Muscle of arm (tissue), 12 donors: ENCODE measurements around the gene LRRC49. TPM values are rescaled to one million over a fixed set of nuclear protein-coding genes. Genes with fewer than 3 reads are reported as not detected.
"Not testable (repeated sequence)": the region's sequence is repeated elsewhere in the genome, so short reads cannot be mapped to it uniquely, and the experiment has no call there.

ENCODE experiments used
- DNase-seq: peaks from one replicate; pipeline ENCODE4 v3.0.0-alpha.2; 2013
- polyA plus RNA-seq, 12 donors: library from polyadenylated mRNA; unstranded; fragments of 120-200 nt; gene quantifications; one replicate each; pipeline ENCODE4 v1.2.1, GENCODE V29; 2013; ENCODE audit not compliant: insufficient read length in 12 of 12

LRRC49 gene
- polyA plus RNA-seq, 12 donors, result 4.9 to 10.5 (median 7.0) TPM; not detected in 2

DNA sequence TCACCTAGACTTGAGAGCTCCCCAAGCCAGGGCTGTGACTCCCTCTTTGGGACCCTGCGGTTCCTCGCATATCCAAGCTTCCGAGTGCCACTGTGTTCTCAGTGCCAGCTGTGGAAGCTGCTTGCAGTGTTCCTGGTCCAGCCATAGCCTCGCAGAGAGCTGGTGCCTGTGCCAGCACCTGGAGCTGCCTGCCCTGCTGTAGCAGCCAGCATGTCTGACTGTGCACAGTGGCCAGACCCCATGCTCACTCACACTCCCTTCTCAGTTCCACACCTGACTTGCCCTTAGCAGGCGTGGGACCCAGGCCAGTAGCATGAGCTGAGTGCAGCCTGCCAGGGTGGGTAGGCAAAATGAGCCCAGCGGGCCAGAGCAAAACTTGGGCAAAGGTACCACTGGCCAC, 25.3 kb downstream of the LRRC49 start:
- no peak for DNase-seq

DNA sequence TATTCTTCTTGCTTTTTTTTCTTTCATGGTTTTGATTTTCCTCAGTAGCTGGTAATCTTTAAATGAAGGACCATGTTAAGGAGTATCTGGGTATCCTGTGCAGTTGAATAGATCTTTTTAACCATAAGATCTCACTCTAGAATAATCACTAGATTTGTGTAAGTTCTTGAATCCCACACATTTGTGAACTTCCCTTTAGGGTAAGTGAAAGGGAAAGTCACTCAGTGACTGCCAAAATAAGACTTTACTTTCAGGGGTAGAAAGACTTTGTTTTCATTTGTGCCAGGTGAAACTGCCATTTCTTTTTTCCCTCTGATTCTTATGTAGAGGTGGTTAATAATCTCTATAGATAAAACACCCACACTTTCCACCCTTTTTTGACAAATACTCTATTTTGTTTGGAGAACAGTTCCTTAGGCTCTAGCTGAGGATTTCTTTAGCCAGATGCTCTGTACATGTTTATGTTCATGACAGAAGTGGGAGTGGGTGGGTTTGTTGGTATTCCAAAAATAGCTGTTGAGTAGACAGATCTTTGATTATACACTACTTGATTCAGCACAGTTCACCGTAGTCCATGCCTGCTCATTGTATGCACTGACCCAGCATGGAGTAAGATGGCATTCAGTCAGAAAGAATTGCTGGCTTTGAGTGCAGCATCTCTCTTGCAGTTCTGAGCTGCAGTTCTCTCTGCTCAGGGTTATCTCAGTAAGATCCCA, 28.5 kb downstream of the LRRC49 start:
- DNase-seq, result no peak

DNA sequence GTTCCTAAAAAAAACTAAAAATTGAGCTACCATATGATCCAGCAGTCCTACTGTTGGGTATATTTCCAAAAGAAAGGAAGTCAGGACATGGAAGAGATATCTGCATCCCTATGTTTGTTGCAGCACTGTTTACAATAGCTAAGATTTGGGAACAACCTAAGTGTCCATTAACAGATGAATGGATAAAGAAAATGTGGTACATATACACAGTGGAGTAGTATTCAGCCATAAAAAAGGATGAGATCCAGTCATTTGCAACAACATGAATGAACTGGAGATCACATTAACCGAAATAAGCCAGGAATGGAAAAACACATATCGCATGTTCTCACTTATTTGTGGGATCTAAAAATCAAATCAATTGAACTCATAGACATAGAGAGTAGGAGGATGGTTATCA, 29.5 kb downstream of the LRRC49 start:
- no peak for DNase-seq

DNA sequence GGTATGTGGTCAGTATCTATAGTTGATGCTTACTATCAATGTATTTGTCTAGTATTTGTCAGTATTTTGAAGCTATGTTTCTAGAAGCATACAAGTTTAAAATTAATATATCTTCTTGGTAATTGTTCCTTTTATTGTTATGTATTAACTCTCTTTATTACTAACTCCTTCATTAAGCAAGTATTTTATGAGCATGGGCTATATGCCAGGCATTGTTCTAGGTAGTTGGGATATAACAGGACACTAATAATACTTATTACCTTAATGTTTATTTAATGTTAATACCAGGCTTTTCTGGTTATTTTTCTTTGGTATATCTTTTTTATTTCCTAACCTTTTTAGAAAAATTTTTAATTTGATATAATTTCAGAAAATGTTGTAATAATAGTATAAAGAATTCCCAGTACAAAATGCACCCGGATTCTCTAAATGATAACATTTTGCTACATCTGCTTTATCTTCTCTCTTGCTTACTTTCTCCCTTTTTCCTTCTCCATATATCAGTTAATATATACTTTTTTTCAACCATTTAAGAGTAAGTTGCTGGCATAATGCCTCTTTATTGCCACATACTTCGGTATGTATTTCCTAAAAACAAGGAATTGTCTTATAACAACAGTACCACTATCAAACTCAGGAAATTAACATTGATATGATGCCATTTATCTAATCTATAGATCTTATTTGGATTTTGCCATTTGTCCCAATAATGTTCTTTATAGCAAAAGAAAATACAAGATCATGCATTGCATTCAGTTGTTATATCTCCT, 30.9 kb downstream of the LRRC49 start:
- DNase-seq, result no peak

DNA sequence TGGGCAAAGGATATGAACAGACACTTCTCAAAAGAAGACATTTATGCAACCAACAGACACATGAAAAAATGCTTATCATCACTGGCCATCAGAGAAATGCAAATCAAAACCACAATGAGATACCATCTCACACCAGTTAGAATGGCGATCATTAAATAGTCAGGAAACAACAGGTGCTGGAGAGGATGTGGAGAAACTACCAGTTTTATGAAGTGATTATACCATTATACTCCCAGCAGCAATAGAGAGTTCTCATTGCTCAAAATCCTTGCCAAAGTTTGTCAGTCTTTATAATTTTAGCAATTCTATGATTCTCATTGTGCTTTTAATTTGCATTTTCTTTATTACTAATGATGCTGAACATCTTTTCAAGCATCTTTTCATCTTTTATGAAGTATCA, 34.3 kb downstream of the LRRC49 start:
- not testable (repeated sequence) for DNase-seq

DNA sequence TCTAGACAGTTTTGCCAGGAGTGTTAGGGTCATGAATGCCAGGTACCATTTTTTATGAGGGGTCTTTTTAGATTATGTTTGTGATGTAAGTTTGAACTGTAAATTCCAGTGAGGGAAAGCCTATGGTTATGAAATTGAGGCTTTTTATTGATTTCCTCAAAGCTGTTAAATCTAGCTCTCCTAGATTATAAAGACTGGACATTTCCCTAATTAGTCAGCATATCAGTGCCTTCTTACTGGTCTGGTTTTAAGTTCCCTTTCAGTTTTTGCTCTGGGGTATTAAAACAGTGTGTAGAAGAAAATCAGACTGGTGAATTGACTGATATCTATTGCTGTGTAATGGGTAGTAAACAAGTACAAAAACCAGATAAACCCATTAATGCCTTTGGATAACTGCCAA, 39.2 kb downstream of the LRRC49 start:
- no peak for DNase-seq

DNA sequence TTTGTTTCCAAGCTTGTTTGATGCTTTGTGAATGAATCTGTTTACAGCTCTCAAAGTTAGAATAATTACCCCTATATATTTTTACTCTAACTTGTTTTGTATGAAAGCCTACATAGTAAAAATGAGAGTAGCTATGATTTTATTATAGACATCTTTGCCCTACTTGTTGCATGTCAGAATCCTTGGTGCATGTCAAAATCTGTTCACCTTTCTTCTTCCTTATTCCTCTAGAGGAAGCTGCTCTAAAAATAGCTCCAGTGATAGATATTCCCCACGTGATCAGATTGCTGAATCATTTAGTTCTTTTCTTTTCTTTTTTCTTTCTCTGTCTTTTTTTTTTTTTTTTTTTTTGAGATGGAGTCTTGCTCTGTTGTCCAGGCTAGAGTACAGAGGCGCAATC, 39.8 kb downstream of the LRRC49 start:
- no peak for DNase-seq

DNA sequence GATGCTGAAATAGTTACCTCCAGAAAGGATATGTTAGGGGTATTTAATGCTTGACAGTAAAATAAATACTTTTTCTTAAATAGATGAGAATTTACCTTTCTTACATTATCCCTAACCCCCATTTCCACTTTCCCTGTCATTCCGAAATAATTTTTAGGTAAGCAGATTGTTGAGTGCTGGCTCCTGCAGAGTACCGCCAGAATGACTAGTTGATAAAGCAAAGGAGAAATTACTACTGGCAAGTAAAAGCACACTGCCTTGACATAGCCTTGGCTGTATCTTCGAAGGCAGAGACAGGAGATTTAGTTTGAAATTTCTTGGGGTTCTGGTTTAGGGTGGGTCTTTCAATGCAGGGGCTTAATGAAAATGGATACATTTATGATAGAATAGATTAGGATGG, 40.8 kb downstream of the LRRC49 start:
- no peak for DNase-seq

DNA sequence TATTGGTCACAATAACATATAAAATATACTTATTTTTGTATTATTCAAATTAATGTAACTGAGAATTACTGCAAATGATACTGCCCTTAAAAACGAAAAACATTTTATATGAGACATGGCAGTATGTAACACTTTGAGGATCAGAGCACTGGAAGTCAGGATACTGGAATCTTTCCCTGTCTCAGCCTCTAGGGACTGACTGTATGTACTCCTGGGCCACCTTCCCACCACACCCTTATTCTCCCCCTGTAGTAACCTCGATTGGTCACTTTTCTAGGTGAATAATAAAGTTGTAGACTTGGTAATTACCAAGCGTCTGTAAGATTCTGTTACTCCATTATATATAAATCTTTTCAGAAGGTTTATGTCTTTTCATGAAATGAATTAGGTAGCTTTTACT, 43.0 kb downstream of the LRRC49 start:
- no peak for DNase-seq

DNA sequence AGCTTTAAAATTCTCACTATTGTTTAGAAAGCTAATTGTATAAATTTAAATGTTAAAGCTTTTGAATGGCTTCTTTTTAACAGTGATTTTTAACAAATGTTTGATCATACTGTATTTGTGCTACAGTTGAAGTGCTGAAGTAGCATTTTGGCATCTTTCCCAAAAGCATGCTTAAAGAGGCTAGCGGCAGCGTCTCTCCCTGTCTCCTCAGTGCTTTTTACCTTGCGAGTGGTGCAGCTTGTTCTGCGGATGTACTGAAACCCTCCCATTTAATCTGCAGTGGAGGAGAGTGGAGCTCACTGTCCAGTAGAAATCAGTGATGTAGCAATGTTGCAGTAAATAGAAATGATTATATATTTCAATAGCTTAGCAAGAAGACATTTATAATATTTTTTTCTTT, 43.7 kb downstream of the LRRC49 start:
- DNase-seq, result peak; percentile 17

DNA sequence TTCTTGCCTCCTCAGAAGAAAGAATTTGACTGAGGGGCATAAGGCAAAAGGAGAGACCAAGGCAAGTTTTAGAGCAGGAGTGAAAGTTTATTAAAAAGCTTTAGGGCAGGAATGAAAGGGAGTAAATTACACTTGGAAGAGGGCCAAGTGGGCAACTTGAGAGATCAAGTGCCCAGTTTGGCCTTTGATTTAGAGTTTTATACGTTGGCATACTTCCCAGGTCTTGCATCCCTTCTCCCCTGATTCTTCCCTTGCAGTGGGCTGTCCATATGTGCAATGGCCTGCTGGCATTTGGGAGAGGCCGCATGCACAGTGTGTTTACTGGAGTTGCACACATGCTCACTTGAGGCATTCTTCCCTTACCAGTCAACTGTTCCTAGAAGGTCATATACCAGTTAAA, 50.7 kb downstream of the LRRC49 start:
- DNase-seq, result not testable (repeated sequence)

DNA sequence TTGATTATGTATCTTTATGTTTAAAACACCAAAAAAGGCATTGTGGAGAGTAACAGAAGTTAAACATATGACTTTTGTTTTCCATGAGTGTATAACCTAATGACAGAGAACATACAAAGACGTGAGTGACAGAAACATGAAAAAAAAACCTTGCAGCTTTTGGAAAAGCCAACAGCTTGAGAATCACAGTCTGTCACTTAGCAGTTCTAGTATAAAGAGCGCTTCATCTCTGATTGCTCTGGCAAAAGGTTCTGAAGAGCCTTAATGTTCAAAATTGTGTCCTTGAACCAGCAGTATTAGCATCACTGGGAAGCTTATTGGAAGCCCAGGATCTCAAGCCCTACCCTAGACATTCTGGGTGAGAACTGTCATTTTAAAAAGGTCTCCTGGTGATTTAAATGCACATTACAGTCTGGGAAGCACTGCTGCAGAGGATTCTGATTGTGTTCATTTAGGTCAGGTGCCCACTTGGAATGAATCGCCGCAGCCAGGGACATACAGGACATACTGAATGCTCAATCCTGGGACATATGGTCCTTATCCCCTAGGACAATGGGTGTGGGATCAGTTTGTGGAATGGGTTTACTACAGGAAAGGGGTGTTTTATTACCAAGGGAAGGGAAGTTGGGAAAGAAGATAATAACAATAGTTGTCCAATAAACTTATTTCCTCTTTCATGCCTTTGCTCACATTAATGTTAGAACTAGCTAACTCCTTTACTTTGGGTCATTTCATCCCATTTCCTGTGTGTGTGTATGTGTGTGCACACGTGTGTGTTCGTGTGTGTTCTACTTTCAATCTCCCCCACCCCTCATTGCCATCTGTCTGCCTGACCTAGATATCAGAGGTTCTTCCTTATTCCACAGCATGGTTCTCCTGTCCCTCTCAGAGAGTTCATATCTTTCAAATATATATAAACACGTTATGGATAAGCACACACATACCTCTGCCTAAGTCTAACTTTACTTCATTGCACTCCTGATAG, 55.0 kb downstream of the LRRC49 start:
- DNase-seq, result no peak

DNA sequence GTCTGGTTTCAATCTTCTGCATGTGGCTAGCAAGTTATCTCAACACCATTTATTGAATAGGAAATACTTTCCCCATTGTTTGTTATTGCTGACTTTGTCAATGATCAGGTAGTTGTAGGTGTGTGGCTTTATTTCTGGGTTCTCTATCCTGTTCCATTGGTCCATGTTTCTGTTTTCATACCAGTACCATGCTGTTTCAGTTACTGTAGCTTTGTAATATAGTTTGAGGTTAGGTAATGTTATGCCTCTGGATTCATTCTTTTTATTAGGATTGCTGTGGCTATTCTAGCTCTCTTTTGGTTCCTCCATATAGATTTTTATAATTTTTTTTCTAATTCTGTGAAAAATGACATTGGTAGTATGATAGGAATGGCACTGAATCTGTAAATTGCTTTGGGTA, 58.3 kb downstream of the LRRC49 start:
- no peak for DNase-seq

DNA sequence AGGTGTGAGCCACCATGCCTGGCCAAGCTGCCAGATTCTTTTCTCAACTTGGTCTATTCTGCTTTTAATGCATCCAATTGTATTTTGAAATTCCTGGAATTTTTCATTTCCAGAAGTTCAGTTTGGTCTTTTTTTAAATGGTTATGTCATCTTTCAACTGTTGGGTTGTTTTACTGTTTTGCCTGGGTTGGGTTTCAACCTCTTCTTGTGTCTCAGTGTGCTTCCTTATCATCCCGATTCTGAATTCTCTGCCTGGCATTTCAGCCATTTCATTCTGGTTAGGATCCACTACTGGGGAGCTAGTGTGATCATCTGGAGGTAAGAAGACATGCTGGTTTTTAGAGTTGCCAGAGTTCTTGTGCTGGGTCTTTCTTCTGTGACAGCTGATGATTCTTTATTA, 61.5 kb downstream of the LRRC49 start:
- DNase-seq, result no peak

DNA sequence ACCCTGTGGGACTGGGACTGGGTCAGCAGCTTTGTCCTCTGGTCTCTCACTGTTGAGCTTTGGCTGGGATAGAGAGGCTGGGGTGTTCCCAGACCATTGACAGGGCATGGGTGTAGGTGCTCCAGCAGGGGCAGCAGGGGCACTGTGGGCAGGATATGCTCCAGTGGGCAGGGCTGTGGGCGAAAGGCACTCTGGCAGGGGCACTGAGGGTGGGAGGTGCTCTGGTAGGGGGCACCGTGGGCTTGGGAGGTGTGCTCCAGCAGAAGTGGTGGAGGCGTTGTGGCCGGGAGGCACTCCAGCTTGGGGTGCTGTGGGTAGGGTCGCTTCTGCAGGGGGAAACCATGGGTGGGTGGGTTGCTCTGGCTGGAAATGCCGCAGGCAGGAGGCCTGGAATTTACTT, 62.1 kb downstream of the LRRC49 start:
- no peak for DNase-seq

DNA sequence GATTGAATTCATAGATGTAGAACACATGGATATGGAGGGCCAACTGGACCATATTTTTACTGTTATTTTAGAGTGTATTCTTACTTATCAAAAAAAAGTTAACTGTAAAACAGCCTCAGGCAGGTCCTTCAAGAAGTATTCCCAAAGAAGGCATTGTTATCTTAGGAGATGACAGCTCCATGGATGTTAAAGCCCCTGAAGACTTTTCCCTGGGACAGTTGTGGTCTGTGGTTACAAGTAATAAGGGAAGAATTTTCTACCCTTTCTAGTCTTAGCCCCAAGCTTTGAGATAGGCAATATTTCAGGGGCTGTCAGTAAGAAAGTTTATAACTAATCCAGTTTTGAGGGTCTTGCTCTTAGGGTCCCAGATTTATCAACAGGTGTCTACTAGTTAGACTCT, 62.5 kb downstream of the LRRC49 start:
- DNase-seq, result no peak

DNA sequence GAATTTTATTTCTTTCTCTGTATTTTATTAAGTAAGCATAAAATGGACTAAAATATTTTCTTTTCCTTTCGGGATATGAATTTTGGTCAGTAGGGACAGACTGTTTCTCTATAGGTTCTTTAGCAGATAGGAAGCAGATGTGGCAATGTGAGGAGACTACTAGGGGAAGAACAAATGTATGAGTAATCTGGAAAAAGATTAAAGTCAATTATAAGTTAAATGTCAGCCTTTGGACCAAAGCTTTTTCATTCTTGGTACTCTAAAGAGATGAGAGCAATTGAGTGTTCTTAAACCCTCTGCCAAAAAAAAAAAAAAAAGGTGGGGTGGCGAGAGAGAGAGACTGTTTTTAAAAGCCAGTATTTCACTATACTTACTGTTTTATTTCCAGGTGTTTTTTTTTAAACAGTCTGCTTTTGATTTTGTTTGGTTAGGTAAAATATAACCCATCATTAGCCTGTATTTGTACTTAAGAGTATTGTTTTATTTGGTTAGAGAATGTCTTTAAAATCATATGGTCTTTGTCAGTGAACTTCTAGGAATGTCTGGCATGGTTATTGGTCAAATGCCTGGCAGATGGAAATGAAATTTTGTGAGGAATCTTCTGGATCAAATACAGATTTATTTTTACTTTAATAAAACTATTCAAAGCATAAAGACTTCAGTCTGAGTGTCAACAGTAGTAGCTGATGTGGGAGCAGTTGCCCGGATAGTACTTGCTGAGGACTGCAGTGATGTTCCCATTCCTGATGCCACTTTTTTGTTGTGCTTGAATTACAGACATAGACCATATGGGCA, 63.8 kb downstream of the LRRC49 start:
- DNase-seq, result peak; percentile 26

DNA sequence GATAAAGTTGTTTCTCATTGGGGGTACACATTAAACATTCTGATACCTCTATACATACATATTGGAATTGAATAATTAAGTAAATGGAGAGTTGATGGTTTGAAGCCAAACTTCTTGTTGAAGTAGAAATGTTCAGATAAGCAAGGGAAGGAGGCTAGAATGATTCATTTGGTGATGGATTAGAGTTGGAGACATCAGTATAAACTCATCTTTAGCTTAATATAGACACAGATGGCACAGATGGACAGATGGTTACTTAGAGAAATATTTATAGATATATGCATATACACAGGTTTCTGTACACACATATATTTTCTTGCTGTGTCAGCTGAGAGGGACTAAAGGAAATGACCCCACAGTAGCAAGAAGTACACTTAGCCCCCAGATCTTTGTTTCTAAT, 69.5 kb downstream of the LRRC49 start:
- DNase-seq, result no peak

DNA sequence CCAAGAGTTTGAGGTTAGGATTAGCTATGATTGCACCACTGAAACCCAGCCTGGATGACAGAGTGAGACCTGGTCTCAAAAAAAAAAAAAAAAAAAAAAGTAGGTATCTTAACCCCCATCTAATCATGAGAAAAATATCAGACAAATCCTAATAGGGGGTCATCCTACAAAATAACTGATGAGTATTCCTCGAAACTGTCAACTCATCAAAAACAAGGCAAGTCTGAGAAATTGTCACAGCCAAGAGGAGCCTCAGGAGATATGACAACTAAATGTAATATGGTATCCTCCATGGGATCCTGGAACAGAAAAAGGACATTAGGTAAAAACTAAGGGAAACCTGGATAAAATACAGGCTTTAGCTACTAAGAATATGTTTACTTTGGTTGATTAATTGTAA, 70.6 kb downstream of the LRRC49 start:
- no peak for DNase-seq

DNA sequence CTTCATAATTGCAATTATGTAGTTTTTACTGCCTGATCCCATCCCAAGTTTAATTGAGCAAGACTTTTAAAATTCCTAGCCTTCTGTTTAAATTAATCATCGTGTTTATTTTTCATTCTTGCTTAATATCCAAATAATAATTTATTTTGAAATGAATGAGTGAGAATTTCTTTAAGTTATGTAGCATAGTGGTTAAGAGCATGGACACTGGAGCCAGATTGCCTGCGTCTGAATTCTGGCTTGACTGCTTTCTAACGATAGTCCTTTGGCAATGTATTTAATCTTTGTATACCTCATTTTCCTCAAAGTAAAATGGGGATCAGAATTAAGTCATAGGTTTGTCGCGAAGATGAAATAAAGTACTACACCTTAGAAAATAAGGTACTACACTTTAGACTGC, 71.4 kb downstream of the LRRC49 start:
- DNase-seq, result no peak

DNA sequence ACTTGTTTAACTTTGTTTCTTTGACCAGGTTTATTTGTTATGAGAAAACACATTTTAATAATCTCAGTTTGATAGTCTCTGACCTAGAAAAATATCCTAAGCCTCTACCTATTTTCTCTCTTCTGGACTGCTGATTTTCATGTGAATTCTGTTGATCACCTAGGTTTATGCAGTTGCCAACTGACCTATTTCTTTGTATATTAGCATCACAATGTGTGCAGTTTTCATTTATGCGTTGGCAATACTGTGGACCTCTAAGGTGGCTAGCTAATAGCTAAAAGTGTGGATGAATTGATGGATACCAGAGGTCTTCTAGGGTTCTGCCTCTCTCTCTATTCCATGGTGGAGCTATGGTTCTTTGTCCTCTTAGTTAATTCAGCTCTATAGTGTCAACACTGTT, 72.1 kb downstream of the LRRC49 start:
- no peak for DNase-seq

DNA sequence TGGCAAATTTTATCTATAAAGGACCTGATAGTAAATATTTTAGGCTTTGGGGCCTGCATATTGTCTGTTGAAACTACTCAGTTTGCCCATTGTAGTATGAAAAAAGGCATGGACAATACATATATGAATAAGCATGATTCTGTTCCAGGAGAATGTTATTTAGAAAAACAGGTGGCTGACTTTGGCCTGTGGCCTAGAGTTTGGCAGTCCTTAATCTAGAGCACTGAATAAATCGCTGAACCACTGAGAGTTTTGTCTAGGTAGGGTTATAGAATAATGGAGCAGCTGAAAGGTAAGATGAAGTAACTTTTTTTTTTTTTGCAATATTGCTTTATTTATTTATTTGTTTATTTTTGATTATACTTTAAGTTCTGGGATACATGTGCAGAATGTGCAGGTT, 75.0 kb downstream of the LRRC49 start:
- no peak for DNase-seq
